GM18505 (cell line): ENCODE results near the gene SCAMP4.

ENCODE experiments used
- ATAC-seq: cut with Tn5 transposase; IDR thresholded peaks from one replicate; pipeline ENCODE4 v1.9.1; 2021; ENCODE audit not compliant: unreplicated experiment
- POLR2A ChIP-seq: IDR thresholded peaks from 4 replicates; pipeline ENCODE4 v1.6.1; 2011; ENCODE audit warnings: borderline replicate concordance; ENCODE audit not compliant: insufficient read depth, insufficient read length; ENCODE audit errors: extremely low read depth

SCAMP4 gene

DNA sequence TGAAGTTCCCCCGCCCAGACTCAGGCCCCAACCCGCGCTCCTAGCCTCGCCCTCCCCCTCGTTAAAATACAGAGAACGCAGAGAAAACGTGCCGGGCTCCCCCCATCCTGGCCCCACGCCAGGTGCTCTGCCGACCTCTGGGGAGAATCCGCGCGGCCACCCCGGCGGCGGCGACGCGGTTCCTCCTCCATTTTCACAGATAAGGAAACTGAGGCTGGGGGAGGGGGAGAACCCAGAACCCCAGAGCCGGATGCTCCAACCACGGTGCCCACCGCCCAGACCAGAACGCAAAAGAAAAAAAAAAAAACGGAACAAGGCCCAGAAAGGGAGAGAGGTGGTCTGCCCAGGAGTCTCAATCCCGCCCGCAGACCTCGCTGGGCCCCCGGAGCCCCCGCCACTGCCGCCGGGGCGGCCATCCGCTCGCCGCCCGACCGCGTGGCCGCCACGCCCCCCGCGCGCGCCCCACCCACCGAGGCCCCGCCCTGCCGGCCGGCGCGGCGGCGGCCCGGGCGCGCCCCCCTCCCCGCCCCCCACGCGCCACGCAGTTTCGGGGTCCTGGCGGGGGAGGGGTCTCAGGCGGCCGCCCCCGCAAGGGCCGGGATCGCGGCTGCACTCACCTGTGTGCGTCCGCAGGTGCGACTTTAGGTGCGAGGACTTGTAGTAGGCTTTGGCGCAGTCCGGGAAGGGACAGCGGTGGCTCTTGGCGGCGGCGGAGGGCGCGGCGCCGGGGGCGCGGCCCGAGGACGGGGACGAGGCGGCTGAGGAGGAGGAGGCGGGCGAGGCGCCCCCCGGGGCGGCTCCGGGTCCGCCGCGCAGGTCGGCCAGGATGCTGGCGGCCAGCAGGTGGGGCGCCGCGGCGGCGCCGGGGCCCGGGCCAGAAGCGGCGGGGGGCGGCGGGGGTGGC is 42.5 kb upstream of the SCAMP4 start:
- ATAC-seq: peak; percentile 12
- no peak for TF ChIP-seq POLR2A

- ATAC-seq: no peak
- peak; percentile 65 for TF ChIP-seq POLR2A
Observed at GRCh38 chr19:1863328-1863637, 41.9 kb upstream of the SCAMP4 start, which contains the start of gene KLF16. TSS of gene KLF16 (minus strand) at chr19:1863579. CDS start at chr19:1863497, 82 bp downstream.

DNA sequence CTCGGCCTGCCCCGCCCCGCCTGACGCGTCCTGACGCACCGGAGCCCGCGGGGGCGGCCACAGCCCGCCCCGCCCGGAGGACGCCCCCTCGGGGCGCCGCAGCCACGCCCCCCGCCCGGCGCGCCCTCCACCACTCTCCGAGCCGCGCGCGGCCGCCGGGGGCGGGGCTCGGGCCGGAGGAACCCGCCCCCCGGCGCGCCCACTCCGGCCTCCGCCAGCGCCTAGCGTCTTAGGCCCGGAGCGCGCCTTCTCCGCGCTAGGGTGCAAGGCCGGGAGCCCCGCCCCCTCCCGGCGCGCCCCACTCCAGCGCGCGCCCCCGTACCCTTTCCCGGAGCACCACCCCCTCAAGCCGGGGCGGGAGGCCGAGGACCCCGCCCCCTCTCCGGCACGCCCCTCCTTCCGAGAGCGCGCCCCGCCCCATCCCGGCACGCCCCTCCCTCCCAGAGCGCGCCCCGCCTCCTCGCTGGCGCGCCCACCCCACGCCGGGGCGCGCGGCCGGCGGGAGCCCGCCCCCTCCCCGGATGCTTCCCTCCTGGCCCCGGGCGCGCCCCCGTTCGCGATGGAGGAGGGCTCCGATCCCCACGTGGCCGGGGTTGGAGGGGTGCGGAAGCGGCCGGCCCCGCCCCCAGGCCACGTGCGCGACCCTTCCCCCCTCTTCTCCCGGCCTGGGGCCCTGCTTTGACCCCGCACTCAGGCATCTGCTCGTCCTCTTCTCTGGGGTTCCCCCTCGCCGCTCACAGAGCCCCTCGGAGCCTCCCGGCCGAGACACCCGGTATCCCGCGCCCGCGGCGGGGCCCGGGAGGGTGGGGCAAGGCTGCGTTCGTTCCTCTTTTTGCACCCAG is 41.3 kb upstream of the SCAMP4 start:
- TF ChIP-seq POLR2A: no peak
- peak; percentile 54 for ATAC-seq

DNA sequence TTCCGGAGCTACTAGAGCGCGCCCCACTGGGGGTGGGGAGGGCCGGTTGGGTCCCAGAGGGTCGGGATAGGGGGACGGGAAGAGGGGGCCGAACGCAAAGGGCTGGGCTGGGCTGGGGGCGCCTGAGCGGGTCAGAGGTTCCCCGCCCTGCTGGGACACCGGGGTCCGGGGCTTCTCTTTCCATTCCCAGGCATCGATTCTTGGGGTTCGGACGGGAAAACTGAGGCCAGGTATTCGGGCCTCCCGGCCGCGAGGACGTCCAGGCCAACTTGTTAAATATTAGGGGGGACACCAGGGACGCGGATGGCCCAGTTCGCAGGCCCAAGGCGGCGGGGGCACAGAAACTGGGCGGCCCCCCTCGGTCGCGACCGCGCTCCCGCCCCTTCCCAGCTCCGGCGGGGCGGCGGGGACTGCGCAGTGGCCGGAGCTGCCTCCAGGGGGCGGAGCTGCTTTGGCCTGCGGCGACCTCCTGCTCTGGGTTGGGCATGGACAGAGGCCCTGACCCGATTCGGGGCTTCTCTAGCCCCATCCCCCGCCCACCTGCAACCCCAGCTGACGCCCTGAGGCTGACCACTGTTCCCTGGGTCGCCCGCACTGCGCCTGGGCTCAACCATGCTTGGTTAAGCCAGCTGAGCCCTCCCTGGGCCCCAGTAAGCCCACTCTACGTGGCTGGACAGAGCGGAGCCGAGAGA is 40.6 kb upstream of the SCAMP4 start:
- ATAC-seq: peak; percentile 24
- peak; percentile 37 for TF ChIP-seq POLR2A

DNA sequence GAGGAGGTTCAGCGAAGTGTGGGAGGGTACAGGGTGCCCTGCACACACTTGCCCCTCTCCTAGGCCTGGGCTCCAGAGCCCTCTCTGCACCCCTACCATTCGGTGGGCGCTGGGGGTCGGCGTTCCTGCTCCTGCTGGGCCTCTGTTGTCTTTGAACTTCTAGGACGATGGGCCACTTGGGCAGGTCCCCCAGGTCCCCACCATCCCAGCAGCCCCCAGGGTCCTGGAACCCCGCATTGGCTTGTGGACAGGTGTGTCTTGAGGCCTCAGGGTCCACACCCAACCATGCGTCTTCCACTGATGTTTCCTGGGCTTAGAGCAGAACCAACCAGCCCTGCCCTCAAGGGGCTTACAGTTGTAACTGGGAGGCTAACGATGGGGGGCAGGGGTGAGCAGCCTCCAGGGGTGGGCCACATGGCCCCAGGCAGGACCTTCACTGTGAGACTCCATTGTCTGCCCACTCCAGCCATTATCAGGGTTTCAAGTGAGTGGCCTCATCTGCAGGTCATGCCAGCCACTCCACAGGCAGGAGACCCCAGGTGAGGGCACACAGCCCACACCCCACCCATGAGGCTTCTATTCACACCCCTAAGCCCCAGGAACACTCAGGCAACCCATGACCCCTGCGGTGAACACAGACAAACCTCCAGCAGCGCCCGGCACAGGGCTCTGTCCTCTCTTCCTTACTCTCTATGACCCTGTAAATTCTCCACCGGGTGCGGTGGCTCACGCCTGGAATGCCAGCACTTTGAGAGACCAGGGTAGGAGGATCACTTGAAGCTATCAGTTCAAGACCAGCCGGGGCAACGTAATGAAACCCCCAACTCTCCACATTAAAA is 39.8 kb upstream of the SCAMP4 start:
- no peak for TF ChIP-seq POLR2A
- no peak for ATAC-seq

GRCh38 chr19:1866693-1867348 is 38.4 kb upstream of the SCAMP4 start:
- ATAC-seq: no peak
- TF ChIP-seq POLR2A: no peak

DNA sequence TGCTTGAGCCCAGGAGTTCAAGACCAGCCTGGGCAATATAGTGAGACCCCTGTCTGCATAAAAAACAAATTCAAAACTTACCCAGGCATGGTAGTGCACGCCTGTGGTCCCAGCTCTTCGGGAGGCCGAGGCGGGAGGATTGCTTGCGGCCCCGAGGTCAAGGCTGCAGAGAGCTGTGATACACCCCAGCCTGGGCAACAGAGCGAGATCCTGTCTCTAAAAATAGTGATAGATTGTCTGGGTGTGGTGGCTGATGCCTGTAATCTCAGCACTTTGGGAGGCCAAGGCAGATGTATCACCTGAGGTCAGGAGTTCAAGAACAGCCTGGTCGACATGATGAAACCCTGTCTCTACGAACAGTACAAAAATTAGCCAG is 37.9 kb upstream of the SCAMP4 start:
- no peak for TF ChIP-seq POLR2A
- ATAC-seq: no peak

DNA sequence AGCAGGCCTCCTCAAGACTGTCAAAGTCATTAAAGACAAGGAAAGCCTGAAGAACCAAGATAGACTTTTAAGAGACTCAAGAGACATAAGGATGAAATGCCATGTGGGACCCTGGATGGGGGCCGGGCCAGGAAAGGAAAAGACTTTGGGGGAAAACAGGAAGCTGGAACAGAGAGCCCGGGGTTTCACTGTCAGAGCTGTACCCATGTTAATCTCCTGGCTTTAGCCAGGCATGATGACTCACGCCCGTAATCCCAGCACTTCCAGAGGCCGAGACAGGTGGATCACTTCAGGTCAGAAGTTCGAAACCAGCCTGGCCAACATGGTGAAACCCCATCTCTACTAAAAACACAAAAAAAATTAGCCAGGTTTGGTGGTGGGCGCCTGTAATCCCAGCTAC is 36.2 kb upstream of the SCAMP4 start:
- ATAC-seq: no peak
- no peak for TF ChIP-seq POLR2A

- TF ChIP-seq POLR2A: no peak
- no peak for ATAC-seq
Observed at GRCh38 chr19:1871140-1871597, 34.0 kb upstream of the SCAMP4 start.

- TF ChIP-seq POLR2A: no peak
- no peak for ATAC-seq
Observed at GRCh38 chr19:1871630-1872029, 33.6 kb upstream of the SCAMP4 start.

DNA sequence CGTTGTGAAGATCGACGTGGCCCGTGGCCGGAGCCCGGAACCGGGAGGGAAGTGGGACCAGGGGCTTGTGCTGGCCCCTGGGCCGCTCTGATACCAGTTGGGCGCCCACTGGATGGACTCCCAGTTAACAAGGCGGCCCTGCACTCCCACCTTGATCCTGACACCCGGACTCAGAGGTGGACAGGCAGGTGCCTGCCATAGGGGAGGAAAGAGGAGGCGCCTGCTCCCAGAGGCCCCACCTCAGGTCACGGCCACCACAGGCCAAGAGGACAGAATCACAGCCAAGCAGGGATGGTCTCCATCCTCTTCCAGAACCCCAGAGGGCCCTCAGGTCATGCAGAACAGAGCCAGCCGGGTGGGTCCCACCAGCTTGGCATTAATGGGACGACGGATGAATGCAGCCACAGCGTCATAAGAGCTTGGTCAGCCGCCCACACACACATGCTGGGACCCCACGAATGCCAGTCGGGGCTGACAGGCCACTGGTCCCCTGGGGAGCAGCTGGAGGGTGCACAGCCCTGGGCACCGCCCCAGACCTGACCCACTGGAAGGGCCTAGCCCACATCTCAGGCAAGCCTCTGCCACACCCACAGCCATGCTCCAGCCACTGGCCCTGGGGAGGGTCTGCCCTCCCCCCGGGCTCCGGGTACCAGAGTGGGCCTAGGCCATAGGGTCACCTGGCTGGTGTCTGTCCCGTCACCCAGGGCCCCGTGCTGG is 32.2 kb upstream of the SCAMP4 start:
- no peak for ATAC-seq
- no peak for TF ChIP-seq POLR2A

GRCh38 chr19:1873524-1874473 is 31.4 kb upstream of the SCAMP4 start:
- ATAC-seq: no peak
- TF ChIP-seq POLR2A: no peak
